ENCODE measurements around the gene ZNF705A.
"Not testable (repeated sequence)": the region's sequence is repeated elsewhere in the genome, so short reads cannot be mapped to it uniquely, and the experiment has no call there.

Gene ZNF705A

GRCh38 chr12:8154526-8154925 lies 2.3 kb upstream of the ZNF705A start:
- DNase-seq (ENCODE audit: low read depth in 1 of 2, low spot score in 1 of 2) = no peak

GRCh38 chr12:8156416-8156815 lies 399 bp upstream of the ZNF705A start:
- in situ Hi-C loops (cut with HindIII; ENCODE audit: low pct_unique_long_range_greater_than_20kb, low sequenced_read_pairs) = no loop called here
- DNase-seq (ENCODE audit: low read depth in 1 of 2, low spot score in 1 of 2) = no peak
- TF ChIP-seq JUND (IDR thresholded peaks at IDR 0.05; ENCODE audit: low read depth) = no peak

More at GRCh38 chr12:8154526-8154925, 2.3 kb upstream of the ZNF705A start:
- in situ Hi-C loops (cut with HindIII; ENCODE audit: low pct_unique_long_range_greater_than_20kb, low sequenced_read_pairs) = no loop called here
- TF ChIP-seq JUND (IDR thresholded peaks at IDR 0.05; ENCODE audit: low read depth) = no peak

GRCh38 chr12:8157484-8158198 lies 826 bp downstream of the ZNF705A start:
- no peak for DNase-seq (ENCODE audit: low read depth in 1 of 2, low spot score in 1 of 2)
- no peak for TF ChIP-seq JUND (IDR thresholded peaks at IDR 0.05; ENCODE audit: low read depth)
- in situ Hi-C loops (cut with HindIII; ENCODE audit: low pct_unique_long_range_greater_than_20kb, low sequenced_read_pairs) = no loop called here

- DNase-seq (ENCODE audit: low read depth in 1 of 2, low spot score in 1 of 2); in situ Hi-C loops (cut with HindIII; ENCODE audit: low pct_unique_long_range_greater_than_20kb, low sequenced_read_pairs): not testable (repeated sequence)
Measured at GRCh38 chr12:8172911-8173310, 16.1 kb downstream of the ZNF705A start.

- in situ Hi-C loops (cut with HindIII; ENCODE audit: low pct_unique_long_range_greater_than_20kb, low sequenced_read_pairs) = not testable (repeated sequence)
- peak; percentile 4 to 55 for DNase-seq (ENCODE audit: low read depth in 1 of 2, low spot score in 1 of 2)
Measured at GRCh38 chr12:8179989-8180585, 23.3 kb downstream of the ZNF705A start.

GRCh38 chr12:8181271-8181670 lies 24.5 kb downstream of the ZNF705A start:
- in situ Hi-C loops (cut with HindIII; ENCODE audit: low pct_unique_long_range_greater_than_20kb, low sequenced_read_pairs); DNase-seq (ENCODE audit: low read depth in 1 of 2, low spot score in 1 of 2): not testable (repeated sequence)

- DNase-seq (ENCODE audit: low read depth in 1 of 2, low spot score in 1 of 2); in situ Hi-C loops (cut with HindIII; ENCODE audit: low pct_unique_long_range_greater_than_20kb, low sequenced_read_pairs): not testable (repeated sequence)
Measured at GRCh38 chr12:8182923-8183322, 26.1 kb downstream of the ZNF705A start.

- DNase-seq (ENCODE audit: low read depth in 1 of 2, low spot score in 1 of 2); in situ Hi-C loops (cut with HindIII; ENCODE audit: low pct_unique_long_range_greater_than_20kb, low sequenced_read_pairs): not testable (repeated sequence)
Measured at GRCh38 chr12:8183346-8183745, 26.5 kb downstream of the ZNF705A start.

- in situ Hi-C loops (cut with HindIII; ENCODE audit: low pct_unique_long_range_greater_than_20kb, low sequenced_read_pairs); DNase-seq (ENCODE audit: low read depth in 1 of 2, low spot score in 1 of 2): not testable (repeated sequence)
Measured at GRCh38 chr12:8184206-8184605, 27.4 kb downstream of the ZNF705A start.

- DNase-seq (ENCODE audit: low read depth in 1 of 2, low spot score in 1 of 2); in situ Hi-C loops (cut with HindIII; ENCODE audit: low pct_unique_long_range_greater_than_20kb, low sequenced_read_pairs): not testable (repeated sequence)
Measured at GRCh38 chr12:8188088-8188487, 31.3 kb downstream of the ZNF705A start.

- in situ Hi-C loops (cut with HindIII; ENCODE audit: low pct_unique_long_range_greater_than_20kb, low sequenced_read_pairs); DNase-seq (ENCODE audit: low read depth in 1 of 2, low spot score in 1 of 2): not testable (repeated sequence)
Measured at GRCh38 chr12:8197685-8198308, 41.0 kb downstream of the ZNF705A start.

GRCh38 chr12:8218711-8219382 lies 62.0 kb downstream of the ZNF705A start:
- DNase-seq (ENCODE audit: low read depth in 1 of 2, low spot score in 1 of 2); in situ Hi-C loops (cut with HindIII; ENCODE audit: low pct_unique_long_range_greater_than_20kb, low sequenced_read_pairs): not testable (repeated sequence)

- in situ Hi-C loops (cut with HindIII; ENCODE audit: low pct_unique_long_range_greater_than_20kb, low sequenced_read_pairs); DNase-seq (ENCODE audit: low read depth in 1 of 2, low spot score in 1 of 2): not testable (repeated sequence)
Measured at GRCh38 chr12:8221375-8221774, 64.6 kb downstream of the ZNF705A start.

- DNase-seq (ENCODE audit: low read depth in 1 of 2, low spot score in 1 of 2); in situ Hi-C loops (cut with HindIII; ENCODE audit: low pct_unique_long_range_greater_than_20kb, low sequenced_read_pairs): not testable (repeated sequence)
Measured at GRCh38 chr12:8221844-8222243, 65.0 kb downstream of the ZNF705A start.

GRCh38 chr12:8222303-8222702 lies 65.5 kb downstream of the ZNF705A start:
- DNase-seq (ENCODE audit: low read depth in 1 of 2, low spot score in 1 of 2); in situ Hi-C loops (cut with HindIII; ENCODE audit: low pct_unique_long_range_greater_than_20kb, low sequenced_read_pairs): not testable (repeated sequence)

GRCh38 chr12:8223646-8224045 lies 66.8 kb downstream of the ZNF705A start:
- DNase-seq (ENCODE audit: low read depth in 1 of 2, low spot score in 1 of 2); in situ Hi-C loops (cut with HindIII; ENCODE audit: low pct_unique_long_range_greater_than_20kb, low sequenced_read_pairs): not testable (repeated sequence)

GRCh38 chr12:8224782-8225181 lies 68.0 kb downstream of the ZNF705A start:
- DNase-seq (ENCODE audit: low read depth in 1 of 2, low spot score in 1 of 2); in situ Hi-C loops (cut with HindIII; ENCODE audit: low pct_unique_long_range_greater_than_20kb, low sequenced_read_pairs): not testable (repeated sequence)
